ENCODE data around the gene AUNIP. TPM values are rescaled to one million over a fixed set of nuclear protein-coding genes. Genes with fewer than 3 reads are reported as not detected.

AUNIP gene
- polyA plus RNA-seq, 1 of the 3 experiments (the other 2 are of a cell fraction) = 1.9 TPM

- CTCF ChIA-PET = interaction anchor here (1.0 to 2.6 kb wide), 6 partner anchors 11 to 220 kb away, joined by 3 to 7 read pairs (median 5); partner anchors contain the start of genes PAFAH2 and PAQR7
- Histone ChIP-seq H4K20me1 (ENCODE audit: insufficient read depth) (no peaks in the 10 kb centered on the region), H3K4me3 (ENCODE audit: low read depth in 2 of 2, low read length in 1 of 2) (no peak overlapping the region), H3F3A (replicated peaks; ENCODE audit: insufficient read depth) (no peaks in the 10 kb centered on the region), H3K9me3 (no peaks in the 10 kb centered on the region), H3K9ac (no peak overlapping the region), H2AFZ (ENCODE audit: low read depth) (no peak overlapping the region), H3K4me2 (no peak overlapping the region), H3K36me3 (replicated peaks in 1 of 2; ENCODE audit: control insufficient read depth in 1 of 2, insufficient read depth in 2 of 2, low read length in 1 of 2) (peaks cover 55 to 74% of the 10 kb centered on the region in 2 experiments), H3K9me2 (no peaks in the 10 kb centered on the region), H3K4me1 (ENCODE audit: control insufficient read depth in 1 of 2, insufficient read depth in 2 of 2, low read depth in 1 of 2, low read length in 1 of 2) (no peaks in the 10 kb centered on the region), H3K79me2 (ENCODE audit: insufficient read depth) (peaks cover 2% of the 10 kb centered on the region), H3K27me3 (ENCODE audit: insufficient read depth) (no peaks in the 10 kb centered on the region), H3K27ac (ENCODE audit: low read depth in 2 of 2, low read length in 1 of 2) (no peak overlapping the region)
- WGBS (ENCODE audit: low lambda C conversion rate) = 80% methylated on average over 1 of the region's 1 CpG
- TF ChIP-seq FOXJ3 (CRISPR knock-in tag; IDR thresholded peaks at IDR 0.05) (no peak), FOXM1 (IDR thresholded peaks at IDR 0.05; ENCODE audit: low read depth) (no peak), ELF1 (IDR thresholded peaks at IDR 0.05) (no peak), NFIC (IDR thresholded peaks at IDR 0.05; ENCODE audit: borderline replicate concordance) (no peak), MEF2A (IDR thresholded peaks at IDR 0.05; ENCODE audit: borderline replicate concordance, low read depth) (no peak), YY1 (IDR thresholded peaks at IDR 0.05; ENCODE audit: low read depth) (no peak), TCF12 (IDR thresholded peaks at IDR 0.05) (no peak), EZH2phosphoT487 (IDR thresholded peaks at IDR 0.05; ENCODE audit: borderline replicate concordance, low read depth) (no peak), RAD21 (IDR thresholded peaks at IDR 0.05; ENCODE audit: low read length) (no peak), MXI1 (IDR thresholded peaks at IDR 0.05; ENCODE audit: low read depth, low read length) (no peak), TAF1 (IDR thresholded peaks at IDR 0.05; ENCODE audit: borderline replicate concordance, low read depth, low read length) (no peak), POLR2AphosphoS5 (IDR thresholded peaks at IDR 0.05; ENCODE audit: low read depth, low read length) (no peak)
- no peak for DNase-seq
- POLR2A ChIA-PET = no interaction called here
Observed at GRCh38 chr1:25829046-25829445, 30.2 kb downstream of the AUNIP start.

- POLR2A ChIA-PET = no interaction called here
- Histone ChIP-seq H3K79me2 (ENCODE audit: insufficient read depth) (peaks cover 7% of the 10 kb centered on the region), H3K27me3 (ENCODE audit: insufficient read depth) (no peaks in the 10 kb centered on the region), H3K9ac (no peak overlapping the region), H3K4me1 (ENCODE audit: control insufficient read depth in 1 of 2, insufficient read depth in 2 of 2, low read depth in 1 of 2, low read length in 1 of 2) (no peaks in the 10 kb centered on the region), H3K27ac (ENCODE audit: low read depth in 2 of 2, low read length in 1 of 2) (no peak overlapping the region), H3K36me3 (replicated peaks in 1 of 2; ENCODE audit: control insufficient read depth in 1 of 2, insufficient read depth in 2 of 2, low read length in 1 of 2) (peaks cover 49 to 70% of the 10 kb centered on the region in 2 experiments), H3K4me2 (no peak overlapping the region), H3F3A (replicated peaks; ENCODE audit: insufficient read depth) (no peaks in the 10 kb centered on the region), H4K20me1 (ENCODE audit: insufficient read depth) (no peaks in the 10 kb centered on the region), H3K9me3 (no peaks in the 10 kb centered on the region), H3K9me2 (no peaks in the 10 kb centered on the region), H3K4me3 (ENCODE audit: low read depth in 2 of 2, low read length in 1 of 2) (no peak overlapping the region), H2AFZ (ENCODE audit: low read depth) (no peak overlapping the region)
- CTCF ChIA-PET = interaction anchor here (1.0 to 2.6 kb wide), 6 partner anchors 9 to 220 kb away, joined by 3 to 7 read pairs (median 5); partner anchors contain the start of gene PAQR7
- DNase-seq = no peak
- 72% methylated on average over 3 of the region's 3 CpGs for WGBS (ENCODE audit: low lambda C conversion rate)
- TF ChIP-seq YY1 (IDR thresholded peaks at IDR 0.05; ENCODE audit: low read depth) (no peak), RXRA (IDR thresholded peaks at IDR 0.05; ENCODE audit: borderline replicate concordance, low read depth) (no peak), EZH2phosphoT487 (IDR thresholded peaks at IDR 0.05; ENCODE audit: borderline replicate concordance, low read depth) (no peak), GATA2 (CRISPR knock-in tag; IDR thresholded peaks at IDR 0.05) (no peak), TCF12 (IDR thresholded peaks at IDR 0.05) (no peak), MXI1 (IDR thresholded peaks at IDR 0.05; ENCODE audit: low read depth, low read length) (no peak), MEF2A (IDR thresholded peaks at IDR 0.05; ENCODE audit: borderline replicate concordance, low read depth) (no peak), SIN3A (IDR thresholded peaks at IDR 0.05; ENCODE audit: borderline replicate concordance, low read depth, low read length) (no peak), MAX (IDR thresholded peaks at IDR 0.05; ENCODE audit: low read depth) (no peak), RCOR1 (IDR thresholded peaks at IDR 0.05; ENCODE audit: low read length) (no peak), FOXJ3 (CRISPR knock-in tag; IDR thresholded peaks at IDR 0.05) (no peak), CTCF (IDR thresholded peaks at IDR 0.05) (no peak), USF1 (IDR thresholded peaks at IDR 0.05; ENCODE audit: borderline replicate concordance, low read depth) (no peak), SMC3 (IDR thresholded peaks at IDR 0.05; ENCODE audit: low read depth, low read length) (no peak)
- TF ChIP-seq, protein P1, sequence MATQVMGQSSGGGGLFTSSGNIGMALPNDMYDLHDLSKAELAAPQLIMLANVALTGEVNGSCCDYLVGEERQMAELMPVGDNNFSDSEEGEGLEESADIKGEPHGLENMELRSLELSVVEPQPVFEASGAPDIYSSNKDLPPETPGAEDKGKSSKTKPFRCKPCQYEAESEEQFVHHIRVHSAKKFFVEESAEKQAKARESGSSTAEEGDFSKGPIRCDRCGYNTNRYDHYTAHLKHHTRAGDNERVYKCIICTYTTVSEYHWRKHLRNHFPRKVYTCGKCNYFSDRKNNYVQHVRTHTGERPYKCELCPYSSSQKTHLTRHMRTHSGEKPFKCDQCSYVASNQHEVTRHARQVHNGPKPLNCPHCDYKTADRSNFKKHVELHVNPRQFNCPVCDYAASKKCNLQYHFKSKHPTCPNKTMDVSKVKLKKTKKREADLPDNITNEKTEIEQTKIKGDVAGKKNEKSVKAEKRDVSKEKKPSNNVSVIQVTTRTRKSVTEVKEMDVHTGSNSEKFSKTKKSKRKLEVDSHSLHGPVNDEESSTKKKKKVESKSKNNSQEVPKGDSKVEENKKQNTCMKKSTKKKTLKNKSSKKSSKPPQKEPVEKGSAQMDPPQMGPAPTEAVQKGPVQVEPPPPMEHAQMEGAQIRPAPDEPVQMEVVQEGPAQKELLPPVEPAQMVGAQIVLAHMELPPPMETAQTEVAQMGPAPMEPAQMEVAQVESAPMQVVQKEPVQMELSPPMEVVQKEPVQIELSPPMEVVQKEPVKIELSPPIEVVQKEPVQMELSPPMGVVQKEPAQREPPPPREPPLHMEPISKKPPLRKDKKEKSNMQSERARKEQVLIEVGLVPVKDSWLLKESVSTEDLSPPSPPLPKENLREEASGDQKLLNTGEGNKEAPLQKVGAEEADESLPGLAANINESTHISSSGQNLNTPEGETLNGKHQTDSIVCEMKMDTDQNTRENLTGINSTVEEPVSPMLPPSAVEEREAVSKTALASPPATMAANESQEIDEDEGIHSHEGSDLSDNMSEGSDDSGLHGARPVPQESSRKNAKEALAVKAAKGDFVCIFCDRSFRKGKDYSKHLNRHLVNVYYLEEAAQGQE (IDR thresholded peaks at IDR 0.05; ENCODE audit: low read depth, low read length) = no peak
Observed at GRCh38 chr1:25828491-25828890, 30.8 kb downstream of the AUNIP start.
